ENCODE data around the gene SF3B6.

GRCh38 chr2:24020244-24020643, 55.9 kb downstream of the SF3B6 start:
- TF ChIP-seq CTCF (IDR thresholded peaks at IDR 0.05) (no peak), POLR2A (IDR thresholded peaks at IDR 0.05) (no peak)

Measured in ovary (tissue), 3 donors.